ENCODE results near the gene LYVE1.

LYVE1 gene

GRCh38 chr11:10573028-10573427, 4.6 kb upstream of the LYVE1 start:
- no peak overlapping the region for H3K4me3 ChIP-seq (ENCODE audit: low read length)
- H3K9ac ChIP-seq (ENCODE audit: low read length): no peak overlapping the region
- no peak overlapping the region for H3K4me2 ChIP-seq (ENCODE audit: low read length)
- H3K27me3 ChIP-seq (ENCODE audit: low read depth, low read length): peaks cover 31% of the 10 kb centered on the region
- no peaks in the 10 kb centered on the region for H3K4me1 ChIP-seq (ENCODE audit: low read length)
- no peaks in the 10 kb centered on the region for H4K20me1 ChIP-seq (ENCODE audit: insufficient read depth, low read length)
- no peaks in the 10 kb centered on the region for H3K9me3 ChIP-seq (ENCODE audit: insufficient read depth, low read length)
- H3K36me3 ChIP-seq (replicated peaks; ENCODE audit: low read depth, low read length): no peaks in the 10 kb centered on the region
- no peak overlapping the region for H3K27ac ChIP-seq (ENCODE audit: low read length)
- H2AFZ ChIP-seq (ENCODE audit: low read depth, low read length): no peak overlapping the region
- no peaks in the 10 kb centered on the region for H3K79me2 ChIP-seq (ENCODE audit: low read length)
- no peak for TF ChIP-seq EZH2phosphoT487 (IDR thresholded peaks at IDR 0.05; ENCODE audit: low read depth)
- TF ChIP-seq, protein P1, sequence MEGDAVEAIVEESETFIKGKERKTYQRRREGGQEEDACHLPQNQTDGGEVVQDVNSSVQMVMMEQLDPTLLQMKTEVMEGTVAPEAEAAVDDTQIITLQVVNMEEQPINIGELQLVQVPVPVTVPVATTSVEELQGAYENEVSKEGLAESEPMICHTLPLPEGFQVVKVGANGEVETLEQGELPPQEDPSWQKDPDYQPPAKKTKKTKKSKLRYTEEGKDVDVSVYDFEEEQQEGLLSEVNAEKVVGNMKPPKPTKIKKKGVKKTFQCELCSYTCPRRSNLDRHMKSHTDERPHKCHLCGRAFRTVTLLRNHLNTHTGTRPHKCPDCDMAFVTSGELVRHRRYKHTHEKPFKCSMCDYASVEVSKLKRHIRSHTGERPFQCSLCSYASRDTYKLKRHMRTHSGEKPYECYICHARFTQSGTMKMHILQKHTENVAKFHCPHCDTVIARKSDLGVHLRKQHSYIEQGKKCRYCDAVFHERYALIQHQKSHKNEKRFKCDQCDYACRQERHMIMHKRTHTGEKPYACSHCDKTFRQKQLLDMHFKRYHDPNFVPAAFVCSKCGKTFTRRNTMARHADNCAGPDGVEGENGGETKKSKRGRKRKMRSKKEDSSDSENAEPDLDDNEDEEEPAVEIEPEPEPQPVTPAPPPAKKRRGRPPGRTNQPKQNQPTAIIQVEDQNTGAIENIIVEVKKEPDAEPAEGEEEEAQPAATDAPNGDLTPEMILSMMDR (IDR thresholded peaks at IDR 0.05; ENCODE audit: low read depth, low read length): no peak

DNA sequence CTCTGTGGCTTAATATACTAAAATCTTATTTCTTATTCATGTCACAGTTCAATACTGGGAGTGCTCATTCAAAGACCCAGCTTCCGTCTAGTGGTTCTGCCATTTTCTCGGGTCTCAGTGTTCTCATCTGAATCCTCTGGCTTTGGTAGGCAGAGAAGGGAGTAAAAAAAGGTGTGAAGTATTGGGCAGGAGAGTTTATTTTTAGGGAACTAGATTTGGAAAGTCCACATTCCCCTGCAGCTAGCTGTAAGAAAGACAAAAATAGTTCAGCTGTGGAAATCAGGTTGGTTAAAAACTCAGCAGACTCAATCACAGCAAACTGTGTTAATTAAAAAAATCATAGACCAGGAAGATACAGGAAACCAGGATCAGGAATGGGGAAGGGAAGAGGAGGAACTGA, 4.1 kb upstream of the LYVE1 start:
- no peak overlapping the region for H3K27ac ChIP-seq (ENCODE audit: low read length)
- no peaks in the 10 kb centered on the region for H3K4me1 ChIP-seq (ENCODE audit: low read length)
- no peaks in the 10 kb centered on the region for H3K9me3 ChIP-seq (ENCODE audit: insufficient read depth, low read length)
- H4K20me1 ChIP-seq (ENCODE audit: insufficient read depth, low read length): no peaks in the 10 kb centered on the region
- H2AFZ ChIP-seq (ENCODE audit: low read depth, low read length): no peak overlapping the region
- TF ChIP-seq EZH2phosphoT487 (IDR thresholded peaks at IDR 0.05; ENCODE audit: low read depth): no peak
- TF ChIP-seq, protein P1 (IDR thresholded peaks at IDR 0.05; ENCODE audit: low read depth, low read length): no peak
- no peaks in the 10 kb centered on the region for H3K79me2 ChIP-seq (ENCODE audit: low read length)
- H3K27me3 ChIP-seq (ENCODE audit: low read depth, low read length): peaks cover 26% of the 10 kb centered on the region
- H3K36me3 ChIP-seq (replicated peaks; ENCODE audit: low read depth, low read length): no peaks in the 10 kb centered on the region
- no peak overlapping the region for H3K9ac ChIP-seq (ENCODE audit: low read length)
- H3K4me3 ChIP-seq (ENCODE audit: low read length): no peak overlapping the region
- H3K4me2 ChIP-seq (ENCODE audit: low read length): no peak overlapping the region

DNA sequence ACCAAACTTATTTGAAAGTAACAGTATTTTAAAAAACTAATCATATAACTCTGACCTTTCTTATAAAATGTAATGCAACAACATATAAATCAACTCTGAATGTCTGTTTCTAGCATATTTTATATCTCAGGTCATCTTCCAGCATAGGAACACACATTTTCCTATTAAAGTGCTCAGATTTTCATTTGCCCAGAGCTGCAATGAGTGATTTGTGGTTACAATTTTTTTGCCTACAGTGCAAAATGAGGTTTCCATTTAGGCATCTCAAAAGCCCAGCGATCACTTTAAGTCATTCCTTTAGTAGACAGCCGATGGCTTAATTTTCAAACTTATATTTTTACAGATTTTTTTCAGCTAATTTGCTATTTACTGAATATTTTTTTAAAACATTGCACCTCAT, 1.0 kb downstream of the LYVE1 start:
- Histone ChIP-seq H3K4me2 (ENCODE audit: low read length) (no peak overlapping the region), H4K20me1 (ENCODE audit: insufficient read depth, low read length) (no peaks in the 10 kb centered on the region), H3K27ac (ENCODE audit: low read length) (no peak overlapping the region), H3K27me3 (ENCODE audit: low read depth, low read length) (0 out of 2 replicates have a peak, but pooled peaks cover 4% of the 10 kb centered on the region), H2AFZ (ENCODE audit: low read depth, low read length) (no peak overlapping the region), H3K4me3 (ENCODE audit: low read length) (no peak overlapping the region), H3K9me3 (ENCODE audit: insufficient read depth, low read length) (no peaks in the 10 kb centered on the region), H3K4me1 (ENCODE audit: low read length) (peaks cover 13% of the 10 kb centered on the region), H3K36me3 (replicated peaks; ENCODE audit: low read depth, low read length) (no peaks in the 10 kb centered on the region), H3K9ac (ENCODE audit: low read length) (no peak overlapping the region), H3K79me2 (ENCODE audit: low read length) (no peaks in the 10 kb centered on the region)
- TF ChIP-seq, protein P1 (IDR thresholded peaks at IDR 0.05; ENCODE audit: low read depth, low read length): no peak
- TF ChIP-seq EZH2phosphoT487 (IDR thresholded peaks at IDR 0.05; ENCODE audit: low read depth): no peak

- peaks cover 13% of the 10 kb centered on the region for H3K4me1 ChIP-seq (ENCODE audit: low read length)
- 0 out of 2 replicates have a peak, but pooled peaks cover 4% of the 10 kb centered on the region for H3K27me3 ChIP-seq (ENCODE audit: low read depth, low read length)
- no peak overlapping the region for H3K27ac ChIP-seq (ENCODE audit: low read length)
- no peaks in the 10 kb centered on the region for H4K20me1 ChIP-seq (ENCODE audit: insufficient read depth, low read length)
- H3K4me3 ChIP-seq (ENCODE audit: low read length): no peak overlapping the region
- no peak for TF ChIP-seq EZH2phosphoT487 (IDR thresholded peaks at IDR 0.05; ENCODE audit: low read depth)
- TF ChIP-seq, protein P1 (IDR thresholded peaks at IDR 0.05; ENCODE audit: low read depth, low read length): no peak
- no peak overlapping the region for H3K9ac ChIP-seq (ENCODE audit: low read length)
- H3K9me3 ChIP-seq (ENCODE audit: insufficient read depth, low read length): no peaks in the 10 kb centered on the region
- H2AFZ ChIP-seq (ENCODE audit: low read depth, low read length): no peak overlapping the region
- H3K4me2 ChIP-seq (ENCODE audit: low read length): no peak overlapping the region
- H3K79me2 ChIP-seq (ENCODE audit: low read length): no peaks in the 10 kb centered on the region
- H3K36me3 ChIP-seq (replicated peaks; ENCODE audit: low read depth, low read length): no peaks in the 10 kb centered on the region
Measured at GRCh38 chr11:10566257-10566957, 2.1 kb downstream of the LYVE1 start.
